K562 treated with DMSO at 1 percent for 12 hours (cell line): ENCODE measurements around the gene CCR7. TPM values are rescaled to one million over a fixed set of nuclear protein-coding genes. Genes with fewer than 3 reads are reported as not detected.

Experiments
- total RNA-seq: library from RNA; unstranded; fragments of 300-600 nt; gene quantifications from 2 replicates; pipeline ENCODE4 v1.2.3, GENCODE V29; 2022; ENCODE audit not compliant: insufficient read depth

Gene CCR7
- 0.89 and 1.3 TPM in 2 replicates for total RNA-seq

GRCh38 chr17:40564883-40565768 lies at the start of gene CCR7:
Gene CCR7, minus strand, starts transcription at chr17:40565472. Its CDS starts 63 bp downstream, at chr17:40565409.

Other genes starting within 250 kb of the CCR7 start
- 11.4 and 17.5 TPM in 2 replicates for gene GJD3, start 200.7 kb downstream of the CCR7 start, total RNA-seq
- gene TOP2A, start 147.6 kb downstream of the CCR7 start, total RNA-seq: 148 and 237 TPM in 2 replicates
- gene IGFBP4, start 122.0 kb downstream of the CCR7 start, total RNA-seq: 70.1 and 78.7 TPM in 2 replicates
- gene TNS4, start 63.8 kb downstream of the CCR7 start, total RNA-seq: not detected in 2 replicates
- 40.3 and 83.8 TPM in 2 replicates for gene SMARCE1, start 82.3 kb upstream of the CCR7 start, total RNA-seq
- not detected in 2 replicates for gene KRT222, start 99.7 kb upstream of the CCR7 start, total RNA-seq
- gene KRT24, start 138.3 kb upstream of the CCR7 start, total RNA-seq: not detected in 2 replicates
- gene KRT25, start 189.9 kb upstream of the CCR7 start, total RNA-seq: not detected in 2 replicates
- not detected in 2 replicates for gene KRT26, start 206.7 kb upstream of the CCR7 start, total RNA-seq
- gene KRT27, start 217.1 kb upstream of the CCR7 start, total RNA-seq: not detected in 2 replicates
- gene KRT28, start 234.5 kb upstream of the CCR7 start, total RNA-seq: not detected in 2 replicates